Peyer's patch (tissue), 4 donors: ENCODE measurements around the gene BTG1.

Source experiments
- CTCF ChIP-seq, 6 experiments: fragments of 450-650 bp in 4 of 6; fragments of 200-600 bp in 2 of 6; sonication (generic) in 1 of 6; IDR thresholded peaks; one replicate each; pipeline ENCODE4 v1.5.1; 2017 to 2019; ENCODE audit warnings: antibody characterized with exemption in 6 of 6, mild to moderate bottlenecking in 3 of 6, moderate library complexity in 1 of 6
- POLR2A ChIP-seq, 2 donors: fragments of 450-650 bp; IDR thresholded peaks; one replicate each; pipeline ENCODE4 v1.5.1; 2017; ENCODE audit warnings: antibody characterized with exemption in 2 of 2, mild to moderate bottlenecking in 2 of 2, moderate library complexity in 2 of 2

GRCh38 chr12:92183575-92183974, 37.9 kb upstream of the BTG1 start:
- TF ChIP-seq CTCF (IDR thresholded peaks at IDR 0.05): no peak
- TF ChIP-seq POLR2A (IDR thresholded peaks at IDR 0.05): no peak
